IMR-90 (cell line): ENCODE measurements around the gene MAP2. TPM values are rescaled to one million over a fixed set of nuclear protein-coding genes. Genes with fewer than 3 reads are reported as not detected.

ENCODE experiments used
- ATAC-seq: fragments of 200-7000 bp; cut with Tn5 transposase; 2 replicates; pipeline ENCODE4 v1.9.1; 2020; ENCODE audit warnings: low read depth, mild to moderate bottlenecking, moderate library complexity
- BruUV-seq: library from RNA; stranded (reverse); fragments of 400-500 nt; replicated peaks from 2 replicates; lab custom pipeline; 2021; lab: Mats Ljungman, UMichigan
- CTCF ChIA-PET: fragments of 300-600 bp; formaldehyde crosslinking; extraction: SDS; loops from one replicate; lab custom pipeline; 2021; ENCODE audit warnings: antibody characterized with exemption; lab: Yijun Ruan, JAX
- POLR2A ChIA-PET: fragments of 300-600 bp; sonication (Branson Sonifier 250); formaldehyde crosslinking; loops from one replicate; lab custom pipeline; 2022; ENCODE audit warnings: antibody characterized with exemption; ENCODE audit not compliant: unreplicated experiment; lab: Charles Lee
- DNase-seq: peaks from one replicate; pipeline ENCODE4 v3.0.0; 2013
- H2AFZ ChIP-seq: replicated peaks from 2 replicates; pipeline ENCODE3; 2013; ENCODE audit warnings: low read length, mild to moderate bottlenecking; ENCODE audit not compliant: poor library complexity
- H2AK5ac ChIP-seq: 2 replicates; pipeline ENCODE4 v1.6.1; 2013; ENCODE audit warnings: low read depth, low read length, inconsistent platforms
- H2AK9ac ChIP-seq: replicated peaks from 2 replicates; pipeline ENCODE3; 2013; ENCODE audit warnings: mild to moderate bottlenecking, low read depth, low read length, moderate library complexity; ENCODE audit not compliant: poor library complexity
- H2BK120ac ChIP-seq: 2 replicates; pipeline ENCODE4 v1.6.1; 2013; ENCODE audit warnings: low read depth, low read length, inconsistent platforms
- H2BK15ac ChIP-seq: 3 replicates; pipeline ENCODE4 v1.6.1; 2013; ENCODE audit warnings: low read depth, low read length, inconsistent platforms
- H2BK20ac ChIP-seq: 2 replicates; pipeline ENCODE4 v1.6.1; 2013; ENCODE audit warnings: low read depth, mild to moderate bottlenecking, inconsistent platforms, low read length, moderate library complexity
- H2BK5ac ChIP-seq: 2 replicates; pipeline ENCODE4 v1.6.1; 2013; ENCODE audit warnings: mild to moderate bottlenecking, low read depth, low read length, inconsistent platforms; ENCODE audit not compliant: poor library complexity, severe bottlenecking
- H3K14ac ChIP-seq: replicated peaks from 2 replicates; pipeline ENCODE4 v1.6.1; 2013; ENCODE audit warnings: low read depth, low read length, inconsistent platforms
- H3K18ac ChIP-seq: 2 replicates; pipeline ENCODE4 v1.6.1; 2013; ENCODE audit warnings: low read depth, low read length, control low read depth
- H3K23ac ChIP-seq: 2 replicates; pipeline ENCODE4 v1.6.1; 2013; ENCODE audit warnings: low read depth, low read length, inconsistent platforms
- H3K27ac ChIP-seq: 2 replicates; pipeline ENCODE4 v1.5.1; 2013; ENCODE audit warnings: mild to moderate bottlenecking, control low read depth, low read length; ENCODE audit not compliant: insufficient read depth
- H3K27me3 ChIP-seq: 2 replicates; pipeline ENCODE4 v1.6.1; 2013; ENCODE audit warnings: low read length; ENCODE audit not compliant: control insufficient read depth, insufficient read depth
- H3K36me3 ChIP-seq: 2 replicates; pipeline ENCODE4 v1.6.1; 2013; ENCODE audit warnings: low read length, mixed read lengths; ENCODE audit not compliant: control insufficient read depth, insufficient read depth
- H3K4ac ChIP-seq: 2 replicates; pipeline ENCODE4 v1.6.1; 2013; ENCODE audit warnings: low read depth, low read length, inconsistent platforms
- H3K4me1 ChIP-seq: 2 replicates; pipeline ENCODE4 v1.6.1; 2013; ENCODE audit warnings: low read length, mixed read lengths; ENCODE audit not compliant: control insufficient read depth, insufficient read depth
- H3K4me2 ChIP-seq: 2 replicates; pipeline ENCODE4 v1.6.1; 2013; ENCODE audit warnings: low read depth, mild to moderate bottlenecking, control low read depth, low read length, moderate library complexity
- H3K4me3 ChIP-seq: 2 replicates; pipeline ENCODE4 v1.5.1; 2013; ENCODE audit warnings: low read depth, mild to moderate bottlenecking, control low read depth, low read length, moderate library complexity; ENCODE audit not compliant: insufficient read depth
- H3K56ac ChIP-seq: 2 replicates; pipeline ENCODE4 v1.6.1; 2013; ENCODE audit warnings: low read length, inconsistent platforms; ENCODE audit not compliant: insufficient read depth; ENCODE audit errors: extremely low read depth
- H3K79me1 ChIP-seq, 2 experiments: 2 replicates each; pipeline ENCODE4 v1.6.1; 2013; ENCODE audit warnings: low read length in 2 of 2, inconsistent platforms in 1 of 2, low read depth in 1 of 2
- H3K9ac ChIP-seq: 2 replicates; pipeline ENCODE4 v1.6.1; 2013; ENCODE audit warnings: low read depth, low read length, control low read depth
- H3K9me1 ChIP-seq: 2 replicates; pipeline ENCODE4 v1.6.1; 2013; ENCODE audit warnings: low read length, inconsistent platforms; ENCODE audit not compliant: insufficient read depth
- H3K9me3 ChIP-seq: 2 replicates; pipeline ENCODE4 v1.6.1; 2013; ENCODE audit warnings: low read length; ENCODE audit not compliant: control insufficient read depth, insufficient read depth
- H4K20me1 ChIP-seq: 2 replicates; pipeline ENCODE4 v1.6.1; 2013; ENCODE audit warnings: low read length, inconsistent platforms; ENCODE audit not compliant: insufficient read depth
- H4K5ac ChIP-seq: 2 replicates; pipeline ENCODE4 v1.6.1; 2013; ENCODE audit warnings: mild to moderate bottlenecking, low read depth, low read length, control low read depth
- H4K8ac ChIP-seq, 2 experiments: 2 replicates each; pipeline ENCODE4 v1.6.1; 2013; ENCODE audit warnings: low read depth in 2 of 2, low read length in 2 of 2, control low read depth in 1 of 2, inconsistent platforms in 1 of 2
- H4K91ac ChIP-seq: 2 replicates; pipeline ENCODE4 v1.6.1; 2013; ENCODE audit warnings: low read depth, low read length, inconsistent platforms; ENCODE audit not compliant: insufficient read depth
- NFE2L2 ChIP-seq: fragments of 150-350 bp; IDR thresholded peaks from 2 replicates; pipeline ENCODE4 v1.6.1; 2016; ENCODE audit warnings: low read depth, mild to moderate bottlenecking, low read length
- RAD21 ChIP-seq: IDR thresholded peaks from 2 replicates; pipeline ENCODE4 v1.6.1; 2012; ENCODE audit warnings: low read length, improper control_type of control experiment
- RCOR1 ChIP-seq: IDR thresholded peaks from 2 replicates; pipeline ENCODE4 v1.6.1; 2012; ENCODE audit warnings: mild to moderate bottlenecking, low read length, improper control_type of control experiment; ENCODE audit not compliant: insufficient replicate concordance
- SMC3 ChIP-seq: fragments of 150-350 bp; IDR thresholded peaks from 2 replicates; pipeline ENCODE4 v1.6.1; 2016; ENCODE audit warnings: low read depth, mild to moderate bottlenecking, antibody characterized with exemption, low read length, moderate library complexity
- USF2 ChIP-seq: fragments of 150-350 bp; IDR thresholded peaks from 2 replicates; pipeline ENCODE4 v1.6.1; 2017; ENCODE audit warnings: mild to moderate bottlenecking, antibody characterized with exemption, low read length, low read depth
- WGBS, 2 experiments: methylation state at CpG; one replicate each; pipeline versions ENCODE4 v1.1.5 to v1.1.7; 2013; ENCODE audit warnings: missing lambda C conversion rate in 2 of 2; ENCODE audit not compliant: insufficient read length in 1 of 2; ENCODE audit errors: extremely low coverage in 2 of 2; 5-methylcytosine and 5-hydroxymethylcytosine counted together
- dilution Hi-C: fragments of 300-500 bp; cut with HindIII; formaldehyde crosslinking; loops from one replicate; pipeline ENCODE4 v1.14.3; 2018; ENCODE audit warnings: low sequenced_read_pairs; ENCODE audit not compliant: unreplicated experiment
- in situ Hi-C: fragments of 300-500 bp; cut with MboI; formaldehyde crosslinking; loops from 3 replicates; pipeline ENCODE4 v1.14.3; 2019; ENCODE audit warnings: low sequenced_read_pairs, inconsistent platforms, mixed read lengths
- intact Hi-C: fragments of 100-400 bp; cut with micrococcal nuclease; formaldehyde crosslinking; loops from 2 replicates; pipeline ENCODE4 v1.10.0; 2022
- polyA plus RNA-seq, 3 experiments: library from polyadenylated mRNA; depleted of rRNA; stranded (reverse); fragments of >200 nt; gene quantifications; 2 replicates each; pipeline ENCODE4 v1.2.3, GENCODE V29; 2012; ENCODE audit warnings: low replicate concordance in 1 of 3
- total RNA-seq: library from RNA; depleted of rRNA; stranded (reverse); fragments of >200 nt; gene quantifications from 2 replicates; pipeline ENCODE4 v1.2.3, GENCODE V29; 2012

MAP2 gene
- total and polyA plus RNA-seq, 2 of the 4 experiments (the other 2 are of a cell fraction): 0.29 to 0.36 TPM

GRCh38 chr2:209532321-209532720 is 108.5 kb downstream of the MAP2 start:
- Histone ChIP-seq H2BK120ac (no peak overlapping the region), H3K9ac (no peak overlapping the region), H2BK5ac (no peak overlapping the region), H3K4me3 (no peak overlapping the region), H3K36me3 (no peaks in the 10 kb centered on the region), H4K5ac (no peak overlapping the region), H2BK15ac (no peak overlapping the region), H3K27ac (no peak overlapping the region), H3K4ac (no peak overlapping the region), H3K56ac (no peak overlapping the region), H2AK5ac (no peak overlapping the region), H3K14ac (no peak overlapping the region), H3K4me2 (no peak overlapping the region), H3K27me3 (no peaks in the 10 kb centered on the region; the same call in 1 of the 2 replicates), H4K20me1 (no peaks in the 10 kb centered on the region), H3K79me1 (no peaks in the 10 kb centered on the region), H3K4me1 (no peaks in the 10 kb centered on the region), H3K9me1 (peaks cover 3% of the 10 kb centered on the region), H3K23ac (no peak overlapping the region), H2AFZ (no peak overlapping the region), H3K18ac (no peak overlapping the region), H4K91ac (no peak overlapping the region), H2BK20ac (no peak overlapping the region), H2AK9ac (no peak overlapping the region), H3K9me3 (no peaks in the 10 kb centered on the region), H4K8ac (no peak overlapping the region)
- TF ChIP-seq NFE2L2: no peak
- TF ChIP-seq SMC3: no peak
- TF ChIP-seq RAD21: no peak
- no peak for TF ChIP-seq RCOR1
- no peak for TF ChIP-seq USF2
- no CpG with 5 or more reads among the region's 2 CpGs for WGBS, 2 experiments
- BruUV-seq: no TSS peak
- intact Hi-C loops: loop anchor here (10.0 kb wide), 1 partner anchor 658 kb away; no protein-coding TSS in a partner anchor
- in situ Hi-C loops: no loop called here
- ChIA-PET CTCF (no interaction called here), POLR2A (no interaction called here)
- ATAC-seq: no peak
- no peak for DNase-seq
- dilution Hi-C loops: no loop called here
